SKM-1 treated with dmso at 0.1 percent for 144 hours (cell line): ENCODE data around the gene SLITRK2.

ENCODE experiments used
- DNase-seq: peaks from one replicate; lab custom pipeline; 2025; ENCODE audit not compliant: unreplicated experiment; lab: John Stamatoyannopoulos, UW

Gene SLITRK2

GRCh38 chrX:145856181-145856580, 38.6 kb downstream of the SLITRK2 start:
- DNase-seq, result no peak

DNA sequence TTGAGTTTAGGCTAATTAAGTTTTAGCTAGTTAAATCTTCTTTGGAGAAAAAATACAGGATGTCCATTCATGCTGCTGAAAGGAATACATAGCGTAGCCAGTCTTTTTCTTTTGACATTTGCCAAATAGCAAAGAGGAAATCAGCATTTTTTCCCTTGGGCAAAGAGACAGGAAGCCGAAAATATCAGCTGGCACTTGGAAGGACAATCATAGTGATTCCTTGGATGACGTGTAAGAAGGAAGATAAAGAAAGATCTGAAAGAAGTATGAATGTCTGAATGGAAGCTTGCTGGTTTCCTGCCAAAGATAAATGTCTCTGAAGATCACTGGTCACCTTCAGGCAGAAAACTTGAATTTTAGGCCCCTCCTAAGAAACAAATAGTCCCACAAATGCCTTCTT, 44.2 kb downstream of the SLITRK2 start:
- no peak for DNase-seq

DNA sequence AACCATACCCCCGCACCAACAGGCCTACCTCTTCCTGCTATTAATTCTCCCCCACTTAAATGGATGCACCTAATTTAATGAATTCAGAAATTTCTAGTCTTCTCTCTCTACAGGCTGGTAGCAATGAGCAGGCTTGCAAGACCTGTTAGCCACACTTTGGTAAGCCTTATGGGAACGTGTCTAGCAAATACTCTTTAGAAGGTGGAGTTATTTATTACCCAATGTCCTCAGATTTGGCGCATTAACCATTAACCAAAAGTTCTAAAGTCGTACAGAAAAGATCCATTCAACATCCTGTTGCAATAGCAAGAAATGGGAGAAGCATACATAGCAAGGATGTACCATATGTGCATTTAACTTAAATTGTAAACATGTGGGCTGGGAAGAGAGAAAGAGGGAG, 47.5 kb downstream of the SLITRK2 start:
- DNase-seq, result no peak
